Keratinocyte (primary cell): Measurements from ENCODE around the gene LSM7. TPM values are rescaled to one million over a fixed set of nuclear protein-coding genes. Genes with fewer than 3 reads are reported as not detected.

Experiments used
- DNase-seq: peaks from one replicate; pipeline ENCODE4 v3.0.0-alpha.2; 2011; ENCODE audit warnings: low read depth, missing footprints, low spot score
- FAIRE-seq: peaks from 2 replicates; lab custom pipeline; 2011; peaks lifted over from hg19 to GRCh38; lab: Jason Lieb, UNC
- H2AFZ ChIP-seq: 2 replicates; pipeline ENCODE4 v1.6.0; 2012; ENCODE audit warnings: low read length, control low read depth, inconsistent platforms; ENCODE audit not compliant: control insufficient read depth
- H3K27ac ChIP-seq: 2 replicates; pipeline ENCODE4 v1.5.1; 2011; ENCODE audit warnings: low read length; ENCODE audit not compliant: control insufficient read depth, insufficient read depth
- H3K27me3 ChIP-seq: 3 replicates; pipeline ENCODE4 v1.6.0; 2011; ENCODE audit warnings: low read length; ENCODE audit not compliant: control insufficient read depth, insufficient read depth; ENCODE audit errors: extremely low read depth
- H3K36me3 ChIP-seq, 2 experiments: 2 replicates in 1 of 2; 3 replicates in 1 of 2; pipeline ENCODE4 v1.5.1; 2011; ENCODE audit warnings: low read length in 2 of 2, mild to moderate bottlenecking in 1 of 2; ENCODE audit not compliant: control insufficient read depth in 2 of 2, insufficient read depth in 2 of 2; ENCODE audit errors: extremely low read depth in 1 of 2
- H3K4me1 ChIP-seq: 3 replicates; pipeline ENCODE4 v1.5.1; 2011; ENCODE audit warnings: low read length; ENCODE audit not compliant: control insufficient read depth, insufficient read depth; ENCODE audit errors: extremely low read depth
- H3K4me2 ChIP-seq: 3 replicates; pipeline ENCODE4 v1.6.0; 2011; ENCODE audit warnings: low read depth, low read length; ENCODE audit not compliant: control insufficient read depth, insufficient read depth; ENCODE audit errors: extremely low read depth
- H3K4me3 ChIP-seq, 3 experiments: fragments of 200-600 bp in 1 of 3; sonication (generic) in 1 of 3; 2 replicates in 2 of 3; 3 replicates in 1 of 3; pipeline ENCODE4 v1.5.1; 2011 to 2016; ENCODE audit warnings: low read length in 3 of 3, mild to moderate bottlenecking in 3 of 3, control low read depth in 2 of 3, inconsistent platforms in 1 of 3, low read depth in 1 of 3, mixed read lengths in 1 of 3, mixed run types in 1 of 3, moderate library complexity in 1 of 3; ENCODE audit not compliant: control insufficient read depth in 2 of 3, insufficient read depth in 2 of 3; ENCODE audit errors: extremely low read depth in 1 of 3
- H3K79me2 ChIP-seq: 2 replicates; pipeline ENCODE4 v1.6.0; 2012; ENCODE audit warnings: low read length; ENCODE audit not compliant: control insufficient read depth, insufficient read depth
- H3K9ac ChIP-seq: 3 replicates; pipeline ENCODE4 v1.6.0; 2011; ENCODE audit warnings: low read length; ENCODE audit not compliant: control insufficient read depth, insufficient read depth; ENCODE audit errors: extremely low read depth
- H3K9me1 ChIP-seq: 3 replicates; pipeline ENCODE4 v1.6.0; 2011; ENCODE audit warnings: low read length; ENCODE audit not compliant: control insufficient read depth, insufficient read depth; ENCODE audit errors: extremely low read depth
- H3K9me3 ChIP-seq: 2 replicates; pipeline ENCODE4 v1.5.1; 2012; ENCODE audit warnings: low read depth, low read length; ENCODE audit not compliant: control insufficient read depth
- H4K20me1 ChIP-seq: 3 replicates; pipeline ENCODE4 v1.6.0; 2011; ENCODE audit warnings: low read length; ENCODE audit not compliant: control insufficient read depth, insufficient read depth; ENCODE audit errors: extremely low read depth
- EZH2 ChIP-seq: IDR thresholded peaks from one replicate; pipeline ENCODE4 v1.6.1; 2012; ENCODE audit warnings: inconsistent platforms, mild to moderate bottlenecking, low read length, moderate library complexity
- dilution Hi-C: fragments of 300-500 bp; cut with MboI; formaldehyde crosslinking; loops from one replicate; pipeline ENCODE4 v1.7.0; 2020; ENCODE audit warnings: low sequenced_read_pairs; ENCODE audit not compliant: extremely low pct_ligation_motif_present
- polyA plus RNA-seq, 5 experiments: library from polyadenylated mRNA; depleted of rRNA in 3 of 5; stranded (reverse) in 3 of 5; stranded (forward) in 1 of 5; unstranded in 1 of 5; fragments of >200 nt; gene quantifications; 1 replicate in 1 of 5; 2 replicates in 3 of 5; 3 replicates in 1 of 5; pipeline versions ENCODE4 v1.2.1 to v1.2.3, GENCODE V29; 2011 to 2012; ENCODE audit warnings: missing spikeins in 2 of 5, low read depth in 1 of 5, low replicate concordance in 1 of 5
- TF ChIP-seq, protein P1 (sequence below), 3 experiments: IDR thresholded peaks in 1 of 3; conservative IDR thresholded peaks in 1 of 3; optimal IDR thresholded peaks in 1 of 3; 2 replicates in 2 of 3; 3 replicates in 1 of 3; pipeline versions ENCODE3 to v1.5.1; 2011; ENCODE audit warnings: low read length in 3 of 3, mild to moderate bottlenecking in 3 of 3, moderate library complexity in 2 of 3, control low read depth in 1 of 3, inconsistent platforms in 1 of 3; ENCODE audit not compliant: insufficient read depth in 2 of 3; ENCODE audit errors: extremely low read depth in 1 of 3

The LSM7 gene
- polyA plus RNA-seq, 1 donor (not counting 4 experiments of a cell fraction or from before 2014, with no cell fraction given), result 243 TPM

DNA sequence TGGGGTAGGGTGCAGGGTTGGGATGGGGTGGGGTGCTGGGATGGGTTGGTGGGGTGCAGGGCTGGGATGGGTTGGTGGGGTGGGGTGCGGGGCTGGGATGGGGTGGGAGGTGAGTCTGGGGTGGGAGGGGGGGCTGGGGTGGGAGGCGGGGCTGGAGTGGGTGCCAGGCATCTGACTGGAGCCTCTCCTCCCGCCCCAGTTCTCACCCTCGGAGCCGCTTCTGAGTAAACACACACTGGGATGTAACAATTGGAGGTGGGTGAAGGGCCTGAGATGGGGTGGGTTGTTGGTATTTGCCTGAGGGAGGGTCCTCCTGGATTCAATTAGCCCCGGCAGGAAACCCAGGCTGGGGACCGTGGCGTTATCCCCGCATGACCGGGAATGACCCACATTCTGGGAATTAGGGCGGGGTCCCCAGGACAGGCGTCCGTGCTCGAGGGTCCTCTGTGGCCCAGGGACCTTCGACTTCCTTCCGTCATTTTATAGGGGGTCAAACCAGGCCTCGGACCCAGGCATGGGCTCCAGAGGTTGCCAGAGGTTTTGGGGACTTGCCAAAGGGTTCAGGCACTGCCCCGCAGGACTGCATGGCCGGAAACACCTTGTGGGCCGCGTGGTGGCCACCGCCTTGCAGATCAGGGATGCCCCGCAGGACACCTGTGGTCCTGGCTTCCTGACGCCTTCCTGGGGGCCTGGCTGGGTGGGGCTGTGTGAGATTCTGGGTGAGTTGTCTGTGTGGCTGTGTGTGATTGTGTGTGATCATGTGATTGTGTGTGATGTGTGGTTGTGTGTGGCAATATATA is 33.1 kb upstream of the LSM7 start:
- Histone ChIP-seq H3K9me3 (no peaks in the 10 kb centered on the region), H3K4me2 (no peak overlapping the region), H3K4me3 (no peak overlapping the region), H3K27me3 (peaks cover 40% of the 10 kb centered on the region), H4K20me1 (peaks cover 3% of the 10 kb centered on the region), H2AFZ (no peak overlapping the region), H3K9ac (no peak overlapping the region), H3K36me3 (no peaks in the 10 kb centered on the region), H3K79me2 (no peaks in the 10 kb centered on the region), H3K27ac (no peak overlapping the region), H3K4me1 (no peaks in the 10 kb centered on the region), H3K9me1 (no peaks in the 10 kb centered on the region)
- DNase-seq, result no peak
- FAIRE-seq, result no peak
- dilution Hi-C loops, result no loop called here
- TF ChIP-seq EZH2, result no peak
- TF ChIP-seq, protein P1, sequence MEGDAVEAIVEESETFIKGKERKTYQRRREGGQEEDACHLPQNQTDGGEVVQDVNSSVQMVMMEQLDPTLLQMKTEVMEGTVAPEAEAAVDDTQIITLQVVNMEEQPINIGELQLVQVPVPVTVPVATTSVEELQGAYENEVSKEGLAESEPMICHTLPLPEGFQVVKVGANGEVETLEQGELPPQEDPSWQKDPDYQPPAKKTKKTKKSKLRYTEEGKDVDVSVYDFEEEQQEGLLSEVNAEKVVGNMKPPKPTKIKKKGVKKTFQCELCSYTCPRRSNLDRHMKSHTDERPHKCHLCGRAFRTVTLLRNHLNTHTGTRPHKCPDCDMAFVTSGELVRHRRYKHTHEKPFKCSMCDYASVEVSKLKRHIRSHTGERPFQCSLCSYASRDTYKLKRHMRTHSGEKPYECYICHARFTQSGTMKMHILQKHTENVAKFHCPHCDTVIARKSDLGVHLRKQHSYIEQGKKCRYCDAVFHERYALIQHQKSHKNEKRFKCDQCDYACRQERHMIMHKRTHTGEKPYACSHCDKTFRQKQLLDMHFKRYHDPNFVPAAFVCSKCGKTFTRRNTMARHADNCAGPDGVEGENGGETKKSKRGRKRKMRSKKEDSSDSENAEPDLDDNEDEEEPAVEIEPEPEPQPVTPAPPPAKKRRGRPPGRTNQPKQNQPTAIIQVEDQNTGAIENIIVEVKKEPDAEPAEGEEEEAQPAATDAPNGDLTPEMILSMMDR (optimal IDR thresholded peaks at IDR 0.05 in 1 of 3, IDR thresholded peaks at IDR 0.05 in 1 of 3, conservative IDR thresholded peaks at IDR 0.05 in 1 of 3; ENCODE audit: extremely low read depth in 1 of 3, insufficient read depth in 2 of 3, low read length in 3 of 3), result no peak

DNA sequence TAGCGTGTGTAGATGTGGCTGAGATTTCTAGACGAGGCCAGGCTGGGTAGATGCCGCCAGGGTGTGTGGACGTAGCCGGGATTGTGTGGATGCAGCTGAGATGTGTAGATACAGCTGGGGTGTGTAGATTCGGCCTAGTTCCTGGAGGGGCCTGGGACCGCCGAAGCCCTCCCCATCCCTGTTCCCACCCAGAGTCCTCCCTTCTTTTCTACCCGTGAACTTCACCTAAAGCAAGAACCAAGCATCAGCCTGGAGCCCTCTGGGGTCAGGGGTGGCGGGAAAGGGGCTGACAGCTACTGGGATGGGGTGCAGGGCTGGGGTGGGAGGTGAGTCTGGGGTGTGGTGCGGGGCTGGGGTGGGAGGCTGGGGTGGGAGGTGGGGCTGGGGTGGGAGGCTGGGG is 32.4 kb upstream of the LSM7 start:
- H3K27me3 ChIP-seq, result peaks cover 40% of the 10 kb centered on the region
- TF ChIP-seq, protein P1 (optimal IDR thresholded peaks at IDR 0.05 in 1 of 3, IDR thresholded peaks at IDR 0.05 in 1 of 3, conservative IDR thresholded peaks at IDR 0.05 in 1 of 3; ENCODE audit: extremely low read depth in 1 of 3, insufficient read depth in 2 of 3, low read length in 3 of 3), result no peak
- TF ChIP-seq EZH2, result no peak
- no peaks in the 10 kb centered on the region for H3K9me1 ChIP-seq
- no peak overlapping the region for H3K27ac ChIP-seq
- H3K4me1 ChIP-seq, result no peaks in the 10 kb centered on the region
- no peaks in the 10 kb centered on the region for H3K9me3 ChIP-seq
- H3K4me3 ChIP-seq, result no peak overlapping the region
- dilution Hi-C loops, result no loop called here
- DNase-seq, result no peak
- no peak overlapping the region for H3K9ac ChIP-seq
- no peak overlapping the region for H3K4me2 ChIP-seq
- H4K20me1 ChIP-seq, result peaks cover 3% of the 10 kb centered on the region
- no peak for FAIRE-seq
- no peaks in the 10 kb centered on the region for H3K36me3 ChIP-seq
- no peak overlapping the region for H2AFZ ChIP-seq
- H3K79me2 ChIP-seq, result no peaks in the 10 kb centered on the region
